NCI-H510A (cell line): ENCODE measurements around the gene CMPK1.

ENCODE experiments used
- DNase-seq: peaks from one replicate; lab custom pipeline; 2025; lab: John Stamatoyannopoulos, UW

Gene CMPK1

DNA sequence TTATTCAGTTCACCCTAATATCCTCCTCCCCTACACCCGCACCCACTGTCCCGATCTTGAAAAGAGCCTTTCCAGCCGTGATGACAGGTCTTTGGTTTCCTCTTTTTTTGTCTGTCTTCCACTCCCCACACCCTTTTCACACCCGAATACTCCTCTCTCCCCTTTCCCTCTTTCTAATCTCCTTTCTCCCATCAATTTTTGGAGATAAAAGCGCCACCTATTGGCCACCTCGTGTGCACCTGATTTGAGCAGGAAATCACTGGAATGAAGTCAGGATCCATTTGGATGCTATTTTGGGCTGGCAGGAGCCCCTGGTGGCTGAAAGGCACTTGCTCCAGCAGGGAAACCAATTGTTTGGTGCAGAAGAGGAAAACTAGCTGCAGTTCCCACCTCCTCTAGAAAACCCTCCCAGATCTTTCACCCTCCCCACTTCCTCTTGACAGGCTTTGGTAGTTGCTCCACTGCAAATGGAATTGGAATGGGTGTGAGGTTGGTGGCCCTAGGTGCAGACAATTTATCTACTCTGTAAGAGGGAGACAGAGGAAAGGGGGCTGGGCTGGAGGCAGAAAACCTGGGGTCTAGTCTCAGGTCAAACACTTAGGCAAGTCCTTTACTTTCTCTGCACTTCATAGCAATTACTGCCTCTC, 90.9 kb downstream of the CMPK1 start:
- no peak for DNase-seq
